ENCODE results near the gene GRIK2.

- TF ChIP-seq CTCF (conservative IDR thresholded peaks at IDR 0.05 in 1 of 2, IDR thresholded peaks at IDR 0.05 in 1 of 2; ENCODE audit: extremely low read depth in 1 of 2, insufficient read depth in 1 of 2, low read depth in 1 of 2, low read length in 2 of 2), result no peak
- TF ChIP-seq EZH2 (IDR thresholded peaks at IDR 0.05; ENCODE audit: borderline replicate concordance, low read length), result no peak
Measured at GRCh38 chr6:101818051-101818450, 424.5 kb downstream of the GRIK2 start.

Measured in mammary epithelial cell (primary cell).